HG03097 (cell line): ENCODE data around the gene GNPAT.

Experiments used
- ATAC-seq: cut with Tn5 transposase; IDR thresholded peaks from one replicate; pipeline ENCODE4 v1.9.1; 2021; ENCODE audit not compliant: unreplicated experiment, low FRiP score

The GNPAT gene

GRCh38 chr1:231312432-231312788 is 71.4 kb downstream of the GNPAT start:
- ATAC-seq: no peak

DNA sequence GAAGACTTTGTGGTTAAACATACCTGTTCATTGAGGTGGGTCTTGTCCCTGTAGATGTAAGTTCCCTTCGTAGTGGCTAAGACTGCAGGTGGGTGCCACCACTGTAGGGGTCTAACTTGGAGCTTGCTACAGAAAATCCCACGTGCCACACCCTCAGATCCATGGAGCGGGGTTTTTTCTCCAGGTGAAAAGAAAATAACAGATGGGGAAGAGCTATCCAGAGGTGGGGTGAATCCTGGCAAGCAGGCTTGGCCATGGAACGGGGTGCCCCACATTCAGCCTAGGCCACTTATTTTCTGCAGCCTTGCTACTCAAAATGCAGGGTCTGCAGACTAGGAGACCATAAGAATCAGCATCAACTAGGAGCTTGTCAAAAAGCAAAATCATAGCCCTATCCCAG is 72.6 kb downstream of the GNPAT start:
- no peak for ATAC-seq

DNA sequence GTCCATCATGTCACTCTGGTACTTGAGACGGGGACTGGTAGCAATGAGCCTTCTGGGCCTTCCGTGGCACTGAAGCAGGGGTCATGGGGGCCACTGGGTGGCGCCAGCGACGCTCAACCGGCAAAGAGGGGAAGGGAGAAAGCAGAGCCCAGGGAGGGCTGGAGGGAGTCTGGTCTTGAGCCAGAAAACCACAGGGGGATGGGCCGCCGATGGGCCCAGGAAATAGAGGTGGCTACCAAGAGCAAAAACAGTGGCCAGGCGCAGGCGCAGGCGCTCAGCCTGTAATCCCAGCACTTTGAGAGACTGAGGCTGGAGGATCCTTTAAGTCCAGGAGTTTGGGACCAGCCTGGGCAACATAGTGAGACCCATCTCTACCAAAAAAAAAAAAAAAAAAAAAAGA is 74.9 kb downstream of the GNPAT start:
- no peak for ATAC-seq

- ATAC-seq: no peak
Observed at GRCh38 chr1:231317306-231318014, 76.4 kb downstream of the GNPAT start.

- no peak for ATAC-seq
Observed at GRCh38 chr1:231318015-231318355, 77.0 kb downstream of the GNPAT start.

DNA sequence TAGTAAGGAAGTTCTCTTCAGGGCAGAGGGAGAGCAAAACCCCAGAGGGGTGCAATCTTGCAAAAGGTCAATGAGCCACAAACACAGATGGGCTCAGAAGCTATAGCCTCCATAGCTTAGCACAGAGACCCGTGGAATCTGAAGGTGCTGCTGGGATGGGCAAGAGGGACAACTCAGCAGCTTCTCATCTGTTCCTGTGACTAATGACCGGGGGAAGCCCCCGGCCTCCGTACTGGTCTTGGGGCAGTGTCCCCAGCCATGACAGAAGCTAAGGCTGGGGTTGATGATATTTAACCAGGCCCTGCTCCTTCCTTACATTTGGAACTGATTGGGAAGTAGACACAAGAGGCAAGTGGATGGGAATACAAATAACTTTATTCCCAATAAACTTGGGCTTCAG is 77.6 kb downstream of the GNPAT start:
- ATAC-seq: no peak

DNA sequence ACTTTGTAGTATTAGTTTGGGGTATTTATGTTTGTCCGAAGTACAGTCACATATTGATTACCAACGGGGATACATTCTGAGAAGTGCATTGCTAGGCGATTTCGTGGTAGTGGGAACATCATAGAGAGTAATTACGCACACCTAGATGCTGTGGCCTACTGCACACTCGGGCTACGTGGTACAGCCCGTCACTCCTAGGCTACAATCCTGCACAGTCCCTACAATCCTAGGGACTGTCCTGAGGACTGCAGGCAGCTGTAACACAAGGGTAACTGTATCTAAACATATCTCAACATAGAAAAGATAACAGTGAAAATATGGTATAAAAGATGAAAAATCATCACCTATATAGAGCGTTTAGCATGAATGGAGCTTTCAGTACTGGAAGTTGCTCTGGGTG is 78.1 kb downstream of the GNPAT start:
- ATAC-seq: no peak

DNA sequence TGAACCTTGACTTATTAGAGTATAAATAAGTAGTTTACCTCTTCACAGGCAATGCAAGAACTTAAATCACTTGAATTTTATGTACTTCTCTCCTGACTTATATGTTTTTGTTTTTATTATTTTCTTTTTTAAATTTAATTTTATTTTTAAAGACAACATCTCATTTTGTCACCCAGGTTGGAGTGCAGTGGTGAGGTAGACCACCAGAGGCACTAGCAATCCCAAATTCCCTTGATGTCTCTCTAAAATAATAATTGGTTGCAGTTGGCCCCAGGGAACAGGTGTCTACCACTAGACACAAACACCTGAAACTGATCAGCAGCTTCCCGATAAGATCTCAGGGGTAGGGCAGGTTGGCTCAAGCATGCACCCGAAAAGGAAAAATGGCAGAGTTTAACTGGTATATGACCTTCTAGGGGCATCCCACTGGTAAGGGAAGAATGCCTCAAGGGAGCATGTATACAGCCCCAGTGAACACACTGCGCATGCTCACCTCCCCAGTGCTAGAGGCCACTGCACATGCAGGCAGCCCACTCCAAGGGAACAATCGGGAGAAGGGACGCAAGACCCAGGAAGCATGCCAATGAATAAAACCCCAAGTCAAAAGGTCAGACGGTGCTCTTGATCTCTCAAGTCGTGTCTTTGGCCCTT is 82.0 kb downstream of the GNPAT start:
- ATAC-seq: no peak

- ATAC-seq: no peak
Observed at GRCh38 chr1:231324660-231325059, 83.6 kb downstream of the GNPAT start.

DNA sequence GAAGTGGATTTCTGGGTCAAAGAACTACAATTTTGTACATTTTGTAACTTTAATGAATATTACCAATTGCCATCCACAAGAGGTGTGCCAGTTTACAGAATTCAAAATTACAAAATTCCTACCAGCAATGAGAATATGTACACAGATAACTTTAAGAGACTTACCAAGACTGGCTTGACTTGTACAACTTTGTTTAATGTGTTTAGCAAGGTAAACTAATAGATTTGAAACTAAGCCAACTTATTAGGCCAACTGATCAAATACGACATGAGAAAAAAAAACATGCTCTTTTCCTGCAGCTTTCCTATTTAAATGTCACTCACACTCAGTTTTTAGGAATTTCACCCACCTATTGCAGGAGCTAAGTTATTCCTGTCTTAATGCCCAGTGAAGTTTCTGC is 85.2 kb downstream of the GNPAT start:
- no peak for ATAC-seq
